ENCODE results near the gene EME2.

DNA sequence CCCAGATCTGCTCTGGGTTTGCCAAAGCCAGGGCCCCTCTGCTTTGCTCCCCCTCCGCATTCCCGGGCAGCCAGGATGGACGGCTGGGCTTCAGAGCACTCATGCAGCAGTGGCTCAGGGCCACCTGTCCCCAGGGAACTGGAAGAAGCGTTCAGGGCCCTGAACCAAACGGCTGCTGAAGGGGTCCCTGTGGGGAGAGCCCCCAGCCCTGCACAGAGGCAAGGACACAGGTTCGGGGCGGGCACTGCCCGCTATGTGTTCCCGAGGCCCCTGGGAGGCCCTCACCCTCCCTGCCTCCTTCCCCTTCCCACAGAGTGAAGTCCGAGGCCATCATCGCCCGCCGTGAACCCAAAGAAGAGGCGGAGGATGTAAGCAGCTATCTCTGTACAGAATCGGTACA, 11.7 kb upstream of the EME2 start:
- TF ChIP-seq EZH2 (IDR thresholded peaks at IDR 0.05; ENCODE audit: low read depth, unreplicated experiment) (no peak), REST (IDR thresholded peaks at IDR 0.05; ENCODE audit: unreplicated experiment) (no peak), NANOG (IDR thresholded peaks at IDR 0.05; ENCODE audit: borderline replicate concordance) (no peak), EZH2phosphoT487 (IDR thresholded peaks at IDR 0.05; ENCODE audit: unreplicated experiment) (no peak), POLR2AphosphoS5 (IDR thresholded peaks at IDR 0.05; ENCODE audit: low read depth) (no peak), ZNF114 (CRISPR knock-in tag; IDR thresholded peaks at IDR 0.05) (no peak)
- TF ChIP-seq, protein P1, sequence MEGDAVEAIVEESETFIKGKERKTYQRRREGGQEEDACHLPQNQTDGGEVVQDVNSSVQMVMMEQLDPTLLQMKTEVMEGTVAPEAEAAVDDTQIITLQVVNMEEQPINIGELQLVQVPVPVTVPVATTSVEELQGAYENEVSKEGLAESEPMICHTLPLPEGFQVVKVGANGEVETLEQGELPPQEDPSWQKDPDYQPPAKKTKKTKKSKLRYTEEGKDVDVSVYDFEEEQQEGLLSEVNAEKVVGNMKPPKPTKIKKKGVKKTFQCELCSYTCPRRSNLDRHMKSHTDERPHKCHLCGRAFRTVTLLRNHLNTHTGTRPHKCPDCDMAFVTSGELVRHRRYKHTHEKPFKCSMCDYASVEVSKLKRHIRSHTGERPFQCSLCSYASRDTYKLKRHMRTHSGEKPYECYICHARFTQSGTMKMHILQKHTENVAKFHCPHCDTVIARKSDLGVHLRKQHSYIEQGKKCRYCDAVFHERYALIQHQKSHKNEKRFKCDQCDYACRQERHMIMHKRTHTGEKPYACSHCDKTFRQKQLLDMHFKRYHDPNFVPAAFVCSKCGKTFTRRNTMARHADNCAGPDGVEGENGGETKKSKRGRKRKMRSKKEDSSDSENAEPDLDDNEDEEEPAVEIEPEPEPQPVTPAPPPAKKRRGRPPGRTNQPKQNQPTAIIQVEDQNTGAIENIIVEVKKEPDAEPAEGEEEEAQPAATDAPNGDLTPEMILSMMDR (conservative IDR thresholded peaks at IDR 0.05; ENCODE audit: low read depth in 2 of 2), result no peak

Data from GM23338 (cell line).